ENCODE results near the gene CXADR. TPM values are rescaled to one million over a fixed set of nuclear protein-coding genes. Genes with fewer than 3 reads are reported as not detected.

CXADR gene
- total RNA-seq, 6 experiments from 2014 or later: 22.9 to 48.4 (median 30.5) TPM

GRCh38 chr21:17578876-17579275 is 66.0 kb downstream of the CXADR start:
- Histone ChIP-seq H3K4me3 (no peak overlapping the region), H3K9me3 (no peaks in the 10 kb centered on the region), H3K27me3 (no peaks in the 10 kb centered on the region), H3K36me3 (no peaks in the 10 kb centered on the region), H3K4me1 (peaks cover 0 to 6% (median 0%) of the 10 kb centered on the region in 4 donors), H3K27ac (no peak overlapping the region)
- TF ChIP-seq CTCF (IDR thresholded peaks at IDR 0.05) (no peak), POLR2A (IDR thresholded peaks at IDR 0.05) (no peak)
- DNase-seq: no peak
- WGBS (ENCODE audit: insufficient coverage, low coverage, low lambda C conversion rate, missing lambda C conversion rate): 77% methylated on average over 2 of the region's 2 CpGs
- no peak for ATAC-seq
- intact Hi-C loops (cut with DNase I): loop anchor here in 1 of 2 donors (10.0 kb wide), 1 partner anchor 194 kb away; no protein-coding TSS in a partner anchor

- H3K4me3 ChIP-seq: no peak overlapping the region
- intact Hi-C loops (cut with DNase I): no loop called here
- no peak for DNase-seq
These were observed 67.5 kb downstream of the CXADR start for GRCh38 chr21:17580319-17580718.

DNA sequence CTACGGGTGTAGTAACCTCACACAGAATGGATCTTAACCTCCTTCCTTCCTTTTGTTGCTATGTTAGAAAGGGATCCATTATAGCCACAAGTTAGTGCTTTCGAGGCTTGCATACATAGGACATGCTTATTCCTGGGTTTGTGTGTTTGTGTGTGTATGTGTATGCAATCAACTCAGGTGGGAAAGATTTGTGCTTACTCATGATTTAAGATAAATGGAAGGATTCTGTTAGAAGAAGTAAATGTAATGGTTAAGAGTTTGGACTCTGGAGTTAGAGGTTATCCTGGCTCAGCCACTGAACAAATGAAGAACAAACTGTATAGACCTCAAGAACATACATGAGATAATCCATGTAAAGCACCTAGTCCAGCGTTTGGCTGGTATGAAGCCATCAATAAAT is 71.1 kb downstream of the CXADR start:
- Histone ChIP-seq H3K4me3 (no peak overlapping the region), H3K9me3 (no peaks in the 10 kb centered on the region), H3K27me3 (no peaks in the 10 kb centered on the region), H3K4me1 (peaks cover 0 to 6% (median 0%) of the 10 kb centered on the region in 4 donors), H3K36me3 (no peaks in the 10 kb centered on the region), H3K27ac (no peak overlapping the region)
- 72% methylated on average over 2 of the region's 3 CpGs for WGBS (ENCODE audit: insufficient coverage, low coverage, low lambda C conversion rate, missing lambda C conversion rate)
- intact Hi-C loops (cut with DNase I): no loop called here
- DNase-seq (no peak), ATAC-seq (no peak)
- TF ChIP-seq CTCF (IDR thresholded peaks at IDR 0.05) (no peak), POLR2A (IDR thresholded peaks at IDR 0.05) (no peak)

More at GRCh38 chr21:17580319-17580718, 67.5 kb downstream of the CXADR start:
- H3K27me3 ChIP-seq: no peaks in the 10 kb centered on the region
- ATAC-seq: no peak
- peaks cover 0 to 6% (median 0%) of the 10 kb centered on the region in 4 donors for H3K4me1 ChIP-seq
- H3K9me3 ChIP-seq: no peaks in the 10 kb centered on the region
- no peak for TF ChIP-seq POLR2A (IDR thresholded peaks at IDR 0.05)
- TF ChIP-seq CTCF (IDR thresholded peaks at IDR 0.05): no peak
- 96% methylated on average over 8 of the region's 8 CpGs for WGBS (ENCODE audit: insufficient coverage, low coverage, low lambda C conversion rate, missing lambda C conversion rate)
- no peaks in the 10 kb centered on the region for H3K36me3 ChIP-seq
- no peak overlapping the region for H3K27ac ChIP-seq

- WGBS (ENCODE audit: insufficient coverage, low coverage, low lambda C conversion rate, missing lambda C conversion rate): 6% methylated on average over 3 of the region's 3 CpGs
- H3K4me3 ChIP-seq: no peak overlapping the region
- intact Hi-C loops (cut with DNase I): no loop called here
- H3K27ac ChIP-seq: no peak overlapping the region
- H3K36me3 ChIP-seq: no peaks in the 10 kb centered on the region
- no peaks in the 10 kb centered on the region for H3K9me3 ChIP-seq
- no peak for DNase-seq
- peak; percentile 61 to 69 (median 64) for TF ChIP-seq CTCF (IDR thresholded peaks at IDR 0.05)
- no peak for TF ChIP-seq POLR2A (IDR thresholded peaks at IDR 0.05)
- peaks cover 0 to 12% (median 0%) of the 10 kb centered on the region in 4 donors for H3K4me1 ChIP-seq
- no peaks in the 10 kb centered on the region for H3K27me3 ChIP-seq
- peak; percentile 72 to 82 (median 77) for ATAC-seq
These were observed 73.1 kb downstream of the CXADR start for GRCh38 chr21:17585875-17586450.
